GM23338 (cell line): ENCODE data around the gene PAXX. TPM values are rescaled to one million over a fixed set of nuclear protein-coding genes. Genes with fewer than 3 reads are reported as not detected.

ENCODE experiments used
- ATAC-seq: fragments of 200-7000 bp; cut with Tn5 transposase; 3 replicates; pipeline ENCODE4 v1.9.1; 2020
- DNase-seq: peaks from one replicate; pipeline ENCODE4 v3.0.0-alpha.2; 2015; ENCODE audit warnings: low spot score
- H2AFZ ChIP-seq: fragments of 200-600 bp; sonication (generic); 2 replicates; pipeline ENCODE4 v1.8.0; 2016; ENCODE audit warnings: antibody characterized with exemption, mild to moderate bottlenecking, moderate library complexity
- H3F3A ChIP-seq: fragments of 200-600 bp; sonication (generic); replicated peaks from 2 replicates; pipeline ENCODE4 v1.8.0; 2017; ENCODE audit warnings: antibody characterized with exemption, mixed run types, low read depth
- H3K27ac ChIP-seq: fragments of 200-600 bp; sonication (generic); 2 replicates; pipeline ENCODE4 v1.6.1; 2016; ENCODE audit warnings: low read depth
- H3K27me3 ChIP-seq: fragments of 200-600 bp; sonication (generic); 2 replicates; pipeline ENCODE4 v1.8.0; 2016; ENCODE audit warnings: mild to moderate bottlenecking, mixed run types, moderate library complexity; ENCODE audit not compliant: insufficient read depth
- H3K36me3 ChIP-seq: fragments of 200-600 bp; sonication (generic); 2 replicates; pipeline ENCODE4 v1.8.0; 2016; ENCODE audit warnings: mild to moderate bottlenecking; ENCODE audit not compliant: insufficient read depth
- H3K4me1 ChIP-seq: fragments of 200-600 bp; sonication (generic); 2 replicates; pipeline ENCODE4 v1.8.0; 2016; ENCODE audit warnings: mild to moderate bottlenecking, moderate library complexity; ENCODE audit not compliant: insufficient read depth
- H3K4me2 ChIP-seq: fragments of 200-600 bp; sonication (generic); 2 replicates; pipeline ENCODE4 v1.7.1; 2017; ENCODE audit warnings: mixed run types
- H3K4me3 ChIP-seq: fragments of 200-600 bp; sonication (generic); 2 replicates; pipeline ENCODE4 v1.6.1; 2016; ENCODE audit warnings: mixed run types
- H3K79me2 ChIP-seq: fragments of 200-600 bp; sonication (generic); replicated peaks from 2 replicates; pipeline ENCODE4 v1.8.0; 2017; ENCODE audit warnings: mild to moderate bottlenecking; ENCODE audit not compliant: insufficient read depth
- H3K9me2 ChIP-seq: fragments of 200-600 bp; sonication (generic); 2 replicates; pipeline ENCODE4 v1.8.0; 2017; ENCODE audit not compliant: insufficient read depth
- H4K20me1 ChIP-seq: fragments of 200-600 bp; sonication (generic); replicated peaks from 2 replicates; pipeline ENCODE4 v1.8.0; 2017; ENCODE audit warnings: mild to moderate bottlenecking; ENCODE audit not compliant: insufficient read depth
- H3K27ac Mint-ChIP-seq: 2 replicates; pipeline ENCODE4 v1.8.0; 2020; ENCODE audit warnings: inconsistent platforms, mild to moderate bottlenecking, moderate library complexity, mixed read lengths
- H3K27me3 Mint-ChIP-seq: 3 replicates; pipeline ENCODE4 v1.8.0; 2022; ENCODE audit warnings: low read depth, mild to moderate bottlenecking, moderate library complexity, mixed read lengths, inconsistent platforms; ENCODE audit not compliant: insufficient read depth, poor library complexity
- H3K36me3 Mint-ChIP-seq: 3 replicates; pipeline ENCODE4 v1.8.0; 2021; ENCODE audit warnings: low read depth, mild to moderate bottlenecking, inconsistent platforms, moderate library complexity, mixed read lengths
- H3K4me1 Mint-ChIP-seq: 3 replicates; pipeline ENCODE4 v1.8.0; 2020; ENCODE audit warnings: mild to moderate bottlenecking, inconsistent platforms, mixed read lengths
- H3K4me3 Mint-ChIP-seq: 3 replicates; pipeline ENCODE4 v1.8.0; 2021; ENCODE audit warnings: moderate library complexity, mild to moderate bottlenecking, inconsistent platforms, mixed read lengths
- H3K9me3 Mint-ChIP-seq: 3 replicates; pipeline ENCODE4 v1.8.0; 2020; ENCODE audit warnings: moderate library complexity, mild to moderate bottlenecking, inconsistent platforms, mixed read lengths
- CREB1 ChIP-seq: fragments of 250-450 bp; sonication (Bioruptor Pico); IDR thresholded peaks from 2 replicates; pipeline ENCODE4 v1.5.0; 2020; ENCODE audit warnings: low read depth, mild to moderate bottlenecking, moderate library complexity
- CTCF ChIP-seq, 2 experiments: fragments of 200-600 bp in 1 of 2; sonication (generic) in 1 of 2; conservative IDR thresholded peaks; 2 replicates each; pipeline versions ENCODE4 v1.5.1 to v1.6.1; 2016 to 2017; ENCODE audit warnings: antibody characterized with exemption in 2 of 2, low read depth in 2 of 2, mild to moderate bottlenecking in 2 of 2, moderate library complexity in 1 of 2
- ETS1 ChIP-seq: IDR thresholded peaks from 2 replicates; pipeline ENCODE4 v1.6.1; 2016; ENCODE audit warnings: antibody characterized with exemption
- EZH2 ChIP-seq: fragments of 200-600 bp; sonication (generic); IDR thresholded peaks from one replicate; pipeline ENCODE4 v1.8.0; 2017; ENCODE audit warnings: antibody characterized with exemption, mild to moderate bottlenecking, low read depth; ENCODE audit not compliant: unreplicated experiment
- EZH2phosphoT487 ChIP-seq: fragments of 200-600 bp; sonication (generic); IDR thresholded peaks from one replicate; pipeline ENCODE4 v1.8.1; 2018; ENCODE audit warnings: antibody characterized with exemption; ENCODE audit not compliant: unreplicated experiment
- NANOG ChIP-seq: IDR thresholded peaks from 2 replicates; pipeline ENCODE4 v1.6.1; 2016; ENCODE audit warnings: antibody characterized with exemption, borderline replicate concordance
- REST ChIP-seq: IDR thresholded peaks from one replicate; pipeline ENCODE4 v1.6.1; 2018; ENCODE audit warnings: antibody characterized with exemption; ENCODE audit not compliant: unreplicated experiment
- STAT1 ChIP-seq: IDR thresholded peaks from one replicate; pipeline ENCODE4 v1.6.1; 2016; ENCODE audit warnings: antibody characterized with exemption; ENCODE audit not compliant: unreplicated experiment
- ZNF114 ChIP-seq: fragments of 250-450 bp; sonication (Bioruptor Pico); IDR thresholded peaks from 2 replicates; pipeline ENCODE4 v1.5.0; 2020; ENCODE audit warnings: mild to moderate bottlenecking, moderate library complexity
- polyA plus RNA-seq: library from polyadenylated mRNA; unstranded; fragments of >200 nt; fragmentation: Nextera tagmentation; extraction: Ambion mirVana; gene quantifications from 2 replicates; pipeline ENCODE4 v1.2.1, GENCODE V29; 2016
- total RNA-seq: library from RNA; depleted of rRNA; stranded (reverse); fragments of >200 nt; shearing (Covaris generic); gene quantifications from 2 replicates; pipeline ENCODE4 v1.2.3, GENCODE V29; 2014

The PAXX gene
- total and polyA plus RNA-seq, 2 experiments from 2014 or later, result 71.5 to 86.0 TPM

- no peak for TF ChIP-seq EZH2
- no peak for TF ChIP-seq ZNF114 (CRISPR knock-in tag)
- TF ChIP-seq CTCF (conservative IDR thresholded peaks at IDR 0.05; ENCODE audit: low read depth in 2 of 2), result no peak
- TF ChIP-seq ETS1, result no peak
- no peak for TF ChIP-seq REST
- TF ChIP-seq STAT1, result no peak
- no peak for TF ChIP-seq CREB1 (CRISPR knock-in tag)
- TF ChIP-seq EZH2phosphoT487, result no peak
- TF ChIP-seq NANOG, result no peak
Observed at GRCh38 chr9:137000177-137000930, 8.1 kb downstream of the PAXX start (continued).

- Histone ChIP-seq H3K4me3 (no peak overlapping the region), H2AFZ (no peak overlapping the region), H3K79me2 (no peaks in the 10 kb centered on the region), H4K20me1 (no peaks in the 10 kb centered on the region), H3K27ac (no peak overlapping the region), H3K4me2 (no peak overlapping the region), H3K36me3 (no peaks in the 10 kb centered on the region), H3K9me2 (no peaks in the 10 kb centered on the region), H3F3A (no peaks in the 10 kb centered on the region), H3K27me3 (peaks cover 9% of the 10 kb centered on the region; the same call in 1 of the 2 replicates), H3K4me1 (peaks cover 3% of the 10 kb centered on the region; the same call in 1 of the 2 replicates)
- no peak for TF ChIP-seq NANOG
- Mint-ChIP-seq H3K4me3 (no peak overlapping the region), H3K4me1 (peaks cover 3% of the 10 kb centered on the region), H3K9me3 (peaks cover 19% of the 10 kb centered on the region), H3K36me3 (peaks cover 6% of the 10 kb centered on the region; the same call in 2 of the 3 replicates), H3K27ac (no peak overlapping the region), H3K27me3 (peaks cover 7% of the 10 kb centered on the region)
- ATAC-seq (no peak), DNase-seq (no peak)
Observed at GRCh38 chr9:137001857-137002645, 9.8 kb downstream of the PAXX start.
